ENCODE data around the gene SH3BP5L. TPM values are rescaled to one million over a fixed set of nuclear protein-coding genes. Genes with fewer than 3 reads are reported as not detected.
A peak's percentile ranks its signal among the peaks of the same experiment; 100 is the strongest.

The SH3BP5L gene
- total and polyA plus RNA-seq, 2 of the 13 experiments (the other 11 are each of a cell fraction or from before 2014, with no cell fraction given), result 10.3 to 14.9 TPM

DNA sequence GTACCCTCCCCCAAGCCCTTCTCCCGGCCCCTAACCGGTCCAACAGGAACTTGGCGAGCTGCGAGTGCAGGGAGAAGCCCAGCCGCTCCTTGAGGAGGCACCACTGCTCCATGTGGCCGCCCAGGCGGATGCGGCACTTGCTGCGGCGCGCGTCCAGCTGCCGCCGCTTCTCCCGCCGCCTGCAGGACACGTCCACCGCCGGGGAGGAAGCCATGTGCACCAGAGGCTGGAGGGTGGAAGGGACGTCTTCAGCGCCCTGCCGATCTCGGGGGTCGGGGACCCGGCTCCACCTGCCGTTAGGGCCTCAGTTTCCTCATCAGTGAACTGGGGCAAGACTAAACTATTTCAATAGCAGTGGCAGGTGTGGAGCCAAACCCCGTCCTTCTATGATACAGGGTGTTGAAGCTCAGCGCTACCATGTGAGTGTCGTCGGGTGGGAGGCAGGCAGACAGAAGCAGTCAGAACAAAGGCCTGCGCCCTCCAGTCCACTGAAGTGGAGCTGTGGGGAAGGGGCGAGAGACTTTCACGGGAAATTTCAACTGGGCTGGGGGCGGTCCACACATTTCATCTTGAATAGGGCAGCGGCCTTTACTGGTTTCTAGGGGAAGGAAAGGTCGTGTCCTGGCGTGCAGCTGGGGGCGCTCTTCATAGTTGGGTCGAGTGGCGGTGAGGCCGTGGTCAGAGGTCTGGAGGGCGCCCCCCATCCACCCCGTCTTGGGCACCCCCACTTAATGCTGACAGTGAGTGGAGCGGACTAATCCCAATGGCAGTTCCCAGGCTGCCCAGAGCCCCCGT is 32.6 kb upstream of the SH3BP5L start (continued):
- TF ChIP-seq, protein P1, sequence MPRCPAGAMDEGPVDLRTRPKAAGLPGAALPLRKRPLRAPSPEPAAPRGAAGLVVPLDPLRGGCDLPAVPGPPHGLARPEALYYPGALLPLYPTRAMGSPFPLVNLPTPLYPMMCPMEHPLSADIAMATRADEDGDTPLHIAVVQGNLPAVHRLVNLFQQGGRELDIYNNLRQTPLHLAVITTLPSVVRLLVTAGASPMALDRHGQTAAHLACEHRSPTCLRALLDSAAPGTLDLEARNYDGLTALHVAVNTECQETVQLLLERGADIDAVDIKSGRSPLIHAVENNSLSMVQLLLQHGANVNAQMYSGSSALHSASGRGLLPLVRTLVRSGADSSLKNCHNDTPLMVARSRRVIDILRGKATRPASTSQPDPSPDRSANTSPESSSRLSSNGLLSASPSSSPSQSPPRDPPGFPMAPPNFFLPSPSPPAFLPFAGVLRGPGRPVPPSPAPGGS (CRISPR knock-in tag; IDR thresholded peaks at IDR 0.05), result peak; percentile 64; the same call in 1 of the 2 replicates
- no peak for TF ChIP-seq FOXM1 (CRISPR knock-in tag; IDR thresholded peaks at IDR 0.05)
- no peak for TF ChIP-seq KDM6A (CRISPR knock-in tag; IDR thresholded peaks at IDR 0.05; ENCODE audit: low read depth)
- peak; percentile 2; the same call in 1 of the 2 replicates for TF ChIP-seq ZNF441 (CRISPR knock-in tag; IDR thresholded peaks at IDR 0.05; ENCODE audit: borderline replicate concordance)
- no peak for TF ChIP-seq FIP1L1 (IDR thresholded peaks at IDR 0.05; ENCODE audit: borderline replicate concordance, insufficient read depth, low read depth, low read length)
- peak; percentile 22; the same call in 1 of the 2 replicates for TF ChIP-seq ZNF564 (CRISPR knock-in tag; IDR thresholded peaks at IDR 0.05)
- peak; percentile 72; the same call in 1 of the 2 replicates for TF ChIP-seq ZBTB3 (CRISPR knock-in tag; IDR thresholded peaks at IDR 0.05; ENCODE audit: borderline replicate concordance, low read depth)
- TF ChIP-seq ZNF792 (CRISPR knock-in tag; IDR thresholded peaks at IDR 0.05), result no peak
- no peak for TF ChIP-seq PHF21A (CRISPR knock-in tag; IDR thresholded peaks at IDR 0.05)
- no peak; the same call in 1 of the 2 replicates for TF ChIP-seq ARNT2 (CRISPR knock-in tag; IDR thresholded peaks at IDR 0.05; ENCODE audit: low read depth)
- 0 out of 2 replicates have a peak, but pooled peaks have one; percentile 55 for TF ChIP-seq ZIK1 (CRISPR knock-in tag; IDR thresholded peaks at IDR 0.05; ENCODE audit: borderline replicate concordance, low read depth)
- TF ChIP-seq, protein P2, sequence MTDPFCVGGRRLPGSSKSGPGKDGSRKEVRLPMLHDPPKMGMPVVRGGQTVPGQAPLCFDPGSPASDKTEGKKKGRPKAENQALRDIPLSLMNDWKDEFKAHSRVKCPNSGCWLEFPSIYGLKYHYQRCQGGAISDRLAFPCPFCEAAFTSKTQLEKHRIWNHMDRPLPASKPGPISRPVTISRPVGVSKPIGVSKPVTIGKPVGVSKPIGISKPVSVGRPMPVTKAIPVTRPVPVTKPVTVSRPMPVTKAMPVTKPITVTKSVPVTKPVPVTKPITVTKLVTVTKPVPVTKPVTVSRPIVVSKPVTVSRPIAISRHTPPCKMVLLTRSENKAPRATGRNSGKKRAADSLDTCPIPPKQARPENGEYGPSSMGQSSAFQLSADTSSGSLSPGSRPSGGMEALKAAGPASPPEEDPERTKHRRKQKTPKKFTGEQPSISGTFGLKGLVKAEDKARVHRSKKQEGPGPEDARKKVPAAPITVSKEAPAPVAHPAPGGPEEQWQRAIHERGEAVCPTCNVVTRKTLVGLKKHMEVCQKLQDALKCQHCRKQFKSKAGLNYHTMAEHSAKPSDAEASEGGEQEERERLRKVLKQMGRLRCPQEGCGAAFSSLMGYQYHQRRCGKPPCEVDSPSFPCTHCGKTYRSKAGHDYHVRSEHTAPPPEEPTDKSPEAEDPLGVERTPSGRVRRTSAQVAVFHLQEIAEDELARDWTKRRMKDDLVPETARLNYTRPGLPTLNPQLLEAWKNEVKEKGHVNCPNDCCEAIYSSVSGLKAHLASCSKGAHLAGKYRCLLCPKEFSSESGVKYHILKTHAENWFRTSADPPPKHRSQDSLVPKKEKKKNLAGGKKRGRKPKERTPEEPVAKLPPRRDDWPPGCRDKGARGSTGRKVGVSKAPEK (CRISPR knock-in tag; IDR thresholded peaks at IDR 0.05; ENCODE audit: borderline replicate concordance), result 0 out of 2 replicates have a peak, but pooled peaks have one; percentile 38
- TF ChIP-seq CEBPZ (IDR thresholded peaks at IDR 0.05; ENCODE audit: low read length), result no peak
- TF ChIP-seq ZNF747 (CRISPR knock-in tag; IDR thresholded peaks at IDR 0.05; ENCODE audit: borderline replicate concordance), result no peak
- TF ChIP-seq ZBTB43 (CRISPR knock-in tag; conservative IDR thresholded peaks at IDR 0.05), result no peak
- no peak for TF ChIP-seq AKAP8 (CRISPR knock-in tag; IDR thresholded peaks at IDR 0.05)
- TF ChIP-seq PBX2 (CRISPR knock-in tag; IDR thresholded peaks at IDR 0.05), result no peak
- no peak; the same call in 1 of the 2 replicates for TF ChIP-seq ZNF556 (CRISPR knock-in tag; IDR thresholded peaks at IDR 0.05; ENCODE audit: borderline replicate concordance)
